Stimulated activated naive CD4-positive, alpha-beta T cell treated with Interleukin-2 at 50 U/mL for 16 hours (primary cell): ENCODE data around the gene HEXA.
"Not testable (repeated sequence)": the region's sequence is repeated elsewhere in the genome, so short reads cannot be mapped to it uniquely, and the experiment has no call there.

Experiments used
- DNase-seq: peaks from one replicate; lab custom pipeline; 2025; lab: John Stamatoyannopoulos, UW

Gene HEXA

DNA sequence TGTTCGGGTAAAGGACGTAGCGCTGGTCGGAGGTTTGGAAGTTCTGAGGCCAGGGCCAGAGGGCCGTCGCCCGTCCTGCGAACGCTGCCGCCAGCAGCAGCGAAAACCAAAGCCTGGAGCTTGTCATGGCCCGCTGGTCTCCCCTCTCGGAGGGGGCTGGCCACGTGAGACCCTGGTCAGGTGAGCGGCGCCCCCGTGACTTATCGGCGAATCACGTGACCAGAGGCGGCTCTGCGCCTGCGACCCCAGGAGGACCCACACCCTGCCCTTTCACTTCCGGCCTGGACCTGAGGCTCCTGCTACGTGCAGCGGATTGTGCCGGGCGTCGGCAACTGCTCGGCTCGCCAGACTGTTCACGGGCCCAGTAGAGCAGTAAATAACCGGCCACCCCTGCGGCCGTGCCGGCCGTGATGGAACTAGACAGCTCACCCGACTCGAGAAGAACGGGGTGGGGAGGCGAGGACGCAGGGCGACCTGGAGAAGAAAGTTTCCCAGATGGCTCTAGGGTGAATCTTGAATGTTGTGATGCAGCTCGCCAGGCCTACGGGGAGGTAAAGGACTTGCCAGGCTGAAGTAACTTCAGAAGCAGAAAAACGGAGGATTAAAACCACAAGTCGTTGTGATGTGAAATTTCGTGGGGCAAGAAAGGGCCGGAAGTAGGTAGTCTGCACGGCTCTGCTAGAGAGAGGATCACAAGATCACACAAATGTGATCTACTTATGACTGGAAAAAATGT lies at the start of gene HEXA:
TSS of gene HEXA (minus strand) at position 169 of the 736 bp plus-strand sequence. CDS start at position 127, 42 bp downstream.
- DNase-seq: peak; percentile 90

DNA sequence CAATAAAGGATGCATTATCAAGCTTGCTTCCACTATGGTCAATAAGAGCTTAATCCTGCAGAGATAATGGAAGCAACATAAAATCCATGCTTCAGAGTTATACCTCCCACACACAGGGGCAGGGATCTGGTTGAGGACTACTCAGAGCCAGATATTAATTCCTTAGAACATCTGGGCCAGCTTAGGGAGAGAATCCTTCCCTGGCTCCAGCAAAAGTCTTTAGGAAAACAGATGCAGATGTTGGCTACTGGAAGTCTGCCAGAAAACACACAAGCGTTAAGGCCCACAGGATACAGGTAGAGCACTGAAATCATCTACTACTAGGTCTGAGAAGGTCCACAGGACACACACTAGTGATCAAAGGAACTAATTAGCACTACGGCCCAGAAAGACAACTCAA lies 47.4 kb upstream of the HEXA start:
- DNase-seq: no peak

DNA sequence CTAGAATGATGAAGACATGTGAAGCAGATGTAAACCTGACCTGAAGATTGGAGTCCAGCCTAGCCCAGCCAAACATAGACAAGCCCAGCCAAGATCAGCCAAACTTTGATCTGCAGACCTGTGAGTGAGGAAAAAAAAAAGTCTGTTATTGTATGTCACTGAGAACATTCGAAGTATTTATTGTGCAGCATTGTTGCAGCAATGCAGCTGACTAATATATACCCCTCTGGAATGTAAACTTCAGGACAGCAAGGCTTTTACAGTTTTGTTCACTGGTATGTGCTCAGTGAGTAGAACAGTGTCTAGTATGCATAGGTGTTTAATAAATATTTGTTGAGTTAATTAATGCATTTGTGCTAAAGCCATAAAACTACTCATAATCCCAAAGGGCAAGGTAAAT lies 45.7 kb upstream of the HEXA start:
- DNase-seq: no peak

DNA sequence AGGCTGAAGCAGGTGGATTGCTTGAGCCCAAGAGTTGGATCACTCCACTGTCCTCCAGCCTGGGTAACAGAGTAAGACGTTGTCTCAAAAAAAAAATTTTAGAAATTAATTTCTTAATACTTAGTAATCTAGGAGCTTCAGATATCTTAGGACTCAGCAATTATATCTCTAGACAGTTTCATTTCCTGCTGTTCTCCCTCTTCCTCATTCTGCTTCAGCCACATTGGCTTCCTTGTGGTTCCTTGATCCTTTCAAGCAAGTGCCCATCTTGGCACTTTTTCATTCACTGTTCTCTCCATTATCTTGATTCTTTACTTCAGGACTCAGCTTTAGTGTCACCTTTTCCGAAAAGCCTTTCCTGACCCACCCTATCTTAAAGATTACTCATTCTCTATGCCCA lies 44.8 kb upstream of the HEXA start:
- no peak for DNase-seq

DNA sequence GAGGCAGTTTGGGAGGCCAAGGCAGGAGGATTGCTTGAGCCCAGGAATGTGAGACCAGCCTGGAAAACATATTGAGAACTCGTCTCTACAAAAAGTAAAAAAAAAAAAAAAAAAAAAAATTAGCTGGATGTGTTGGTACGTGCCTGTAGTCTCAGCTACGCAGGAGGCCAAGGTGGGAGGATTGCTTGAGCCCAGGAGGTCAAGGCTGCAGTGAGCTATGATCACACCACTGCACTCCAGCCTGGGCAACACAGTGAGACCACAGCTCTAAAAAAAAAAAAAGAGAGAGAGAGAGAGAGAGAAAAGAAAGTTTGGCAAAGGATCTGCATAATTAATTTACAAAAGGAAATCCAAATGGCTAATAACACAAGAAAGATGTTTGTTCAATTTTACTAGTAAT lies 44.0 kb upstream of the HEXA start:
- DNase-seq: not testable (repeated sequence)

- no peak for DNase-seq
These were observed 39.5 kb upstream of the HEXA start for GRCh38 chr15:72415304-72415703.

- DNase-seq: not testable (repeated sequence)
These were observed 37.5 kb upstream of the HEXA start for GRCh38 chr15:72413337-72413736.

DNA sequence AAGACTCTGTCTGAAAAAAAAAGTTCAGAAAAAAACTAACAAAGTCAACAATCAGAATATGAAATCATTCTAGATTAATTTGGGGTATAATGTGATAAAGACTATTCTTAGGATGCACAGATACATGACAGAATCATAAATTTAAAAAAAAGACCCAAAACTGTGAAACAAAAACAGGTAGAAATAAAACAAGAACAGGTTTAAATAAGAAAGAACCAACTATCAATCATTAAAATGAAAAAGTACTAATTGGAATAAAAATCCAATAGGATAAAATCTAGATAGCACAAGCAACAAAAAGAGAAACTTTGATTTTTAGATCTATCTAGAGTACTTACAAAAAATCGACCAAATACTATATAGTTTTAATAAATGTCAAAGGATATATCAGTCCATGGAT lies 35.7 kb upstream of the HEXA start:
- no peak for DNase-seq

GRCh38 chr15:72411111-72411510 lies 35.3 kb upstream of the HEXA start:
- no peak for DNase-seq

- no peak for DNase-seq
These were observed 31.1 kb upstream of the HEXA start for GRCh38 chr15:72406936-72407335.

- DNase-seq: no peak
These were observed 29.0 kb upstream of the HEXA start for GRCh38 chr15:72404841-72405240.

GRCh38 chr15:72404356-72404755 lies 28.5 kb upstream of the HEXA start:
- DNase-seq: no peak

GRCh38 chr15:72402726-72403125 lies 26.9 kb upstream of the HEXA start:
- no peak for DNase-seq

GRCh38 chr15:72398648-72399047 lies 22.8 kb upstream of the HEXA start:
- no peak for DNase-seq

GRCh38 chr15:72397796-72398588 lies 22.2 kb upstream of the HEXA start, which contains the start of gene TMEM202:
Gene TMEM202, plus strand, starts transcription at chr15:72398305. Its CDS starts 22 bp downstream, at chr15:72398327.
- no peak for DNase-seq

DNA sequence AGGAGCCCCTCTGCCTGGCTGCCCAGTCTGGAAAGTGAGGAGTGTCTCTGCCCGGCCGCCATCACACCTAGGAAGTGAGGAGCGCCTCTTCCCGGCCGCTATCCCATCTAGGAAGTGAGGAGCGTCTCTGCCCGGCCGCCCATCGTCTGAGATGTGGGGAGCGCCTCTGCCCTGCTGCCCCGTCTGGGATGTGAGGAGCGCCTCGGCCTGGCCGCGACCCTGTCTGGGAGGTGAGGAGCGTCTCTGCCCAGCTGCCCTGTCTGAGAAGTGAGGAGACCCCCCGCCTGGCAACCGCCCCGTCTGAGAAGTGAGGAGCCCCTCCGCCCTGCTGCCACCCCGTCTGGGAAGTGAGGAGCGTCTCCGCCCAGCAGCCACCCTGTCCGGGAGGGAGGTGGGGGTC lies 20.5 kb upstream of the HEXA start:
- not testable (repeated sequence) for DNase-seq

GRCh38 chr15:72389231-72389630 lies 13.4 kb upstream of the HEXA start:
- no peak for DNase-seq

DNA sequence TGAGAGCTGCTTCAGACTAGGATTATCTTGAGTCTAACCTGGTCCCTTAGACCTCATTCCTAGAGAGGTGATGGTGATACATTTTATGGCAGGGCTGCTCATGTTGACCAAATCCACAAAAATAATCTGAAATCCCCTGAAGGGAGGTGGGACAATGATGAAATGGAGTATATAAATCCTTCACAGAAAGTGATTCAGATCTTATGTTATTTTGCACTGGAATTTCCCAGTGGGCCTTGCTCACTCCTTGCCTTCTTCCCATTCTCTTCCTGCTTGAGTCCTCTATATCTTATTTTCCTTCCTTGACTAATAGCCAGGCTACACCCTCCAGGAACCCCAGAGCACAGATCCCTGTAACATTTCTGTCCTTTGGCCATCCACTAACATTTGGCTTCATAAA lies 11.9 kb upstream of the HEXA start:
- no peak for DNase-seq

DNA sequence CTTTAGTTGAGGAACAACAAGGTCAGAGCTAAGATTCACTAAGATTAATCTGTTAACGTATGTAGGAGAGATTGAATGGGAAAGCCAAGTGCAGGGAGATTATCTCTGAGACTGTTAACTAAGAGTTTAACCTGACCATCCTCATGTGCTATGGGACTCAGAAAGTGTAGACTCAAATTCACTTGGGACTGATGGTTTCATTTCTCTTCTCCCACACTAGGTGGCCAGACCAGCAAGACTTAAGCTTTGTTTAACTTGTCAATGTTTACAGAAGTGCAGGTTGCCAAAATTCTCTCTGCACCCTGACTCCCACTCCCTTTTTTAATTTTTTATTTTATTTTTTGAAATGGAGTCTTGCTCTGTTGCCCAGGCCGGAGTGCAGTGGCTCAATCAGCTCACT lies 6.3 kb upstream of the HEXA start:
- no peak for DNase-seq

GRCh38 chr15:72380743-72381142 lies 4.9 kb upstream of the HEXA start:
- DNase-seq: no peak

DNA sequence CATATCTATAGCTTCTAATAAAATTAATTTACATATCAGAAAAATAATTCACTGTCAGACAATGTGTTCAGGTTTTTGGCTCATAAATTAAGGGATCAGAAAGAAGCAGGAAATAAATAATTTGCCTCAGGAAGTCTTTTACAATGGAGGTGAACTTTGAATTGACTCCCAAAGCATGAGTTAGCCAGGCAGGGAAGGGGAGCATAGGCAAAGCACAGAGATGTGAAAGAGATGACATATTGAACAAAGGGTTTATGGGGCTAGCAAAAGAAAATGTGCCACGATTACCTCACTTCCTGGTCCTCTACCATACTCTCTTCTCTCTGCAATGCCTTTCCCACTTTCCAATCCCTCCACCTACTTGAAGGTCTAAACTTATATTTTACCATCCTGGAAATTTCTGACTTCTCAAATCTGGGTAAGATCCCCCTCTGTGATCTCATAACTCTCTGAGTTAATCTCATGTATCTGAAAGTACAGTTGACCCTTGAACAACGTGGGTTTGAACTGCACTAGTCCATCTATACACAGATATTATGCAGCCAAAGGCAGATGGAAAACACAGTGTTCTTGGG lies 4.1 kb upstream of the HEXA start:
- DNase-seq: no peak

DNA sequence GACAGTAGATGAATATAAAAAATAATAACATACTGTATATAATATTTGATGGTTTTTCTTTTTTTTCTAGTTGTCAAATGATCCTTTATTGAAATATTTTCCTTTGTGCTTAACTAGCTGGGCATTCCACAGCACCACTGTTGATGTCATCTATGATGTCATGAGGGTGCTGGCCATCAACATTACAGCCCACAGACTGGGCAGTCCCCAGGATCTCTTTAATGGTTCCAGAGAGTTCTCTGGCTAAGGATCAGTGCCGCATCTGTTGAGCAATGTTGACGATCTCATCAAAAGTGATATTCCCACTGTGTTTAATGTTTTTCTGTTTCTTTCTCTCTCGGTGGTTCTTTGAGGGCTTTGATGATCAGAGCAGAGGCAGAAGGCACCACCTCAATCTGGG lies 3.3 kb upstream of the HEXA start:
- not testable (repeated sequence) for DNase-seq

- no peak for DNase-seq
These were observed 1.5 kb upstream of the HEXA start for GRCh38 chr15:72377331-72377730.
